Measurements from ENCODE around the gene IMPA2. TPM values are rescaled to one million over a fixed set of nuclear protein-coding genes. Genes with fewer than 3 reads are reported as not detected.
A peak's percentile ranks its signal among the peaks of the same experiment; 100 is the strongest.
"Not testable (repeated sequence)": the region's sequence is repeated elsewhere in the genome, so short reads cannot be mapped to it uniquely, and the experiment has no call there.

The IMPA2 gene
- polyA plus RNA-seq, 3 donors, result 25.3 to 271 (median 32.6) TPM

GRCh38 chr18:11957636-11958035, 23.7 kb upstream of the IMPA2 start:
- H3K27ac ChIP-seq (ENCODE audit: low read depth, low read length), result no peak overlapping the region
- 74 to 85% (median 80%) methylated on average over 2 of the region's 2 CpGs for WGBS, 3 donors

DNA sequence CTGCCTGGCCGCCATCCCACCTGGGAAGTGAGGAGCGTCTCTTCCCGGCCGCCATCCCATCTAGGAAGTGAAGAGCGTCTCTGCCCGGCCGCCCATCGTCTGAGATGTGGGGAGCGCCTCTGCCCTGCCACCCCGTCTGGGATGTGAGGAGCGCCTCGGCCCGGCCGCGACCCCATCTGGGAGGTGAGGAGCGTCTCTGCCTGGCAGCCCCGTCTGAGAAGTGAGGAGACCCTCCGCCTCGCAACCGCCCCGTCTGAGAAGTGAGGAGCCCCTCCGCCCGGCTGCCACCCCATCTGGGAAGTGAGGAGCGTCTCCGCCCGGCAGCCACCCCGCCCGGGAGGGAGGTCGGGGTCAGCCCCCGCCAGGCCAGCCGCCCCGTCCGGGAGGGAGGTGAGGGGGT, 21.7 kb upstream of the IMPA2 start:
- 92 to 96% (median 95%) methylated on average over 17 to 33 of the region's 33 CpGs for WGBS, 3 donors

DNA sequence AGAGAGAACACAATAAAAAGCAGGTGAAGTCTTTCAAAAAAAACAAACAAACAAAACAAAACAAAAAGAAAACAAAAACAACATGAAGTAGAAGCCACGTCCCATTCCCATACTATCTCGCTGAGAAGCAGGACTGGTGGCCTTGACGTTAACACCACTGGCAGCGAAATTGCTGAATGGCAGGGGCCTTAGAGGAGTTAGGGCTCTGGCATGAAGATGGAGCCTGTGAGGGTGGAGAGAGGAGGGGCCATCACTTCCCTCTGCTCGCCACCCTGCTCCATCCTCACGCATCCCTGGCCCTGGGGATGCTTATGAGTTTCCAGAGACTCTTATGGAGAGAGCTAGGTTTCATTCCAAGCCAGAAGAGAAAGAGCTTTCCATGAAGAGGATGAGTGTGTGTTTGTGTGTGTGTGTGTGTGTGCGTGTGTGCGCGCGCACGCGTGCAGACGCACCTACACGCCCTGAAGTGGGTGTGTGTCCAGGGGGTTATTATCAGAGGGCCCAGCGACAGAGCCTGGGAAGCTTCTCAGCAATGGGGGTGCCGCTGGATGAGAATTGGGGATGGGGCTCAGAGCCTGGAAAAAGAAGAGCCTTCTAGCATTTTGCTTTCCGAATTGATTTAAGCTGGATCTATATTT, 20.4 kb upstream of the IMPA2 start:
- WGBS, 3 donors, result 82 to 88% (median 88%) methylated on average over 17 of the region's 17 CpGs

More for the DNA sequence above, 21.7 kb upstream of the IMPA2 start:
- not testable (repeated sequence) for H3K27ac ChIP-seq (ENCODE audit: low read depth, low read length)

GRCh38 chr18:11962597-11962996, 18.7 kb upstream of the IMPA2 start:
- 7 to 37% (median 36%) methylated on average over 1 of the region's 1 CpG for whole genome bisulfite sequencing, 3 donors
- H3K27ac ChIP-seq (ENCODE audit: low read depth, low read length), result no peak overlapping the region

More for the DNA sequence above, 20.4 kb upstream of the IMPA2 start:
- H3K27ac ChIP-seq (ENCODE audit: low read depth, low read length), result no peak overlapping the region

GRCh38 chr18:11963991-11964484, 17.3 kb upstream of the IMPA2 start:
- WGBS, 3 donors, result 67 to 78% (median 77%) methylated on average over 3 of the region's 3 CpGs
- H3K27ac ChIP-seq (ENCODE audit: low read depth, low read length), result no peak overlapping the region

- WGBS, 3 donors, result 88 to 89% (median 88%) methylated on average over 9 of the region's 9 CpGs
- H3K27ac ChIP-seq (ENCODE audit: low read depth, low read length), result no peak overlapping the region
These were observed 11.1 kb upstream of the IMPA2 start for GRCh38 chr18:11969904-11970835.

- 92 to 96% (median 96%) methylated on average over 8 of the region's 8 CpGs for WGBS, 3 donors
- H3K27ac ChIP-seq (ENCODE audit: low read depth, low read length), result not testable (repeated sequence)
These were observed 10.5 kb upstream of the IMPA2 start for GRCh38 chr18:11970836-11971226.

GRCh38 chr18:11972371-11973174, 8.7 kb upstream of the IMPA2 start:
- 71 to 89% (median 71%) methylated on average over 35 of the region's 35 CpGs for WGBS, 3 donors
- H3K27ac ChIP-seq (ENCODE audit: low read depth, low read length), result no peak overlapping the region

- WGBS, 3 donors, result 52 to 80% (median 64%) methylated on average over 5 of the region's 5 CpGs
- H3K27ac ChIP-seq (ENCODE audit: low read depth, low read length), result no peak overlapping the region
These were observed 6.5 kb upstream of the IMPA2 start for GRCh38 chr18:11974741-11975325.

- no peak overlapping the region for H3K27ac ChIP-seq (ENCODE audit: low read depth, low read length)
- 87 to 96% (median 89%) methylated on average over 2 of the region's 2 CpGs for WGBS, 3 donors
These were observed 5.6 kb upstream of the IMPA2 start for GRCh38 chr18:11975723-11976122.

DNA sequence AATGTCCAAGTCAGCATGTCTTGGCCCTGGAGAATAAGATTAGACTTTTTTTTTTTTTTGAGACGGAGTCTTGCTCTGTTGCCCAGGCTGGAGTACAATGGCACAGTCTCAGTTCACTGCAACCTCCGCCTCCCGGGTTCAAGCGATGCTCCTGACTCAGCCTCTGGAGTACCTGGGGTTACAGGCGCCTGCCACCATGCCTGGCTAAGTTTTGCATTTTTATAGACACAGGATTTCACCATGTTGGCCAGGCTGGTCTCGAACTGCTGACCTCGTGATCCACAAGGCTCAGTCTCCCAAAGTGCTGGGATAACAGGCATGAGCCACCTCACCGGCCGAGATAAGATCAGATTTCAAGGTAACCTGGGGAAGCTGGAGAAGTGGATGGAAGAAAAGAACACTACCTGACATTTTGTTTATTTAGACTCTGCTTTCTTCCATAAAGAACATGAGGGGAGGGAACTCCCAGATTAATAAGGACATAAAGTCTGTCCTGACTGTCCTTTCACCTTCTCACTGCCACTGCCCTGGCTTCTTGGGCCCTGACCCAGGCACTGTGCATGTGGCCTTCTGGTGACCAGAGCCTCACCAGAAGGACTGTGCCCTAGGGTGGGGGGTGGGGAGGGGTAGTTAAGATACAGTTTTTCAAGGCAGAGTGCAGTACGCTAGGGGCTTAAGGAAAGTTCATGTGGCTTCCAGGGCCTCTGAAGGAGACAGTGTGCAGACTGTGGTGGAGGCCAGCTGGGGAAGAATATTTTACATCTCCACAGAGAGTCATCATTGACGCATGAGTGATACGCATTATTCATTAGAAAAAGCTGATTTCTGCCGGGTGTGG, 4.8 kb upstream of the IMPA2 start:
- H3K27ac ChIP-seq (ENCODE audit: low read depth, low read length), result no peak overlapping the region

GRCh38 chr18:11977153-11977466, 4.2 kb upstream of the IMPA2 start:
- WGBS, 3 donors, result 73 to 84% (median 74%) methylated on average over 3 of the region's 3 CpGs
- no peak overlapping the region for H3K27ac ChIP-seq (ENCODE audit: low read depth, low read length)

More for the DNA sequence above, 4.8 kb upstream of the IMPA2 start:
- 82 to 88% (median 88%) methylated on average over 13 of the region's 13 CpGs for WGBS, 3 donors

GRCh38 chr18:11978956-11979355, 2.4 kb upstream of the IMPA2 start:
- WGBS, 3 donors, result 72 to 91% (median 85%) methylated on average over 4 of the region's 4 CpGs
- no peak overlapping the region for H3K27ac ChIP-seq (ENCODE audit: low read depth, low read length)

DNA sequence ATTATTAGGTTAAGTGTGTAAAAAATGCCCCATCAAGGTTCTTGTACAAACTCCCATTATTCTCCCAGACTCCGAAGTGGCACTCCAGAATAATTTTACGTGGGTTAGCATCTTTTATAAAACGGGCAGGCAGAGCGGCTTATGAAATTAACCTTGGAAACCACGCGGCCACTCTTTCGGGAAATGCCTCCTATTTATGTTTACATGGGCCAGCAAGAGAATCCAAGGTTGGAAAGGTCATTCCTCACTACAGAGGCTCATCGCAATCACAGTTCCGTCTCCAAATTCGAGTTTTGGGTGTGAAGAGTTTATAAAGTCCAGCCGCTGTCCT, 1.2 kb upstream of the IMPA2 start:
- 2 to 6% (median 4%) methylated on average over 11 of the region's 11 CpGs for WGBS, 3 donors
- no peak overlapping the region for H3K27ac ChIP-seq (ENCODE audit: low read depth, low read length)

- WGBS, 3 donors, result 0 to 1% (median 0%) methylated on average over 72 to 76 of the region's 76 CpGs
- peak overlapping the region; percentile 31 for H3K27ac ChIP-seq (ENCODE audit: low read depth, low read length)
These were observed 664 bp upstream of the IMPA2 start for GRCh38 chr18:11980494-11981191.

GRCh38 chr18:11981543-11982366, 448 bp downstream of the IMPA2 start:
- WGBS, 3 donors, result 0 to 1% (median 1%) methylated on average over 59 to 71 of the region's 71 CpGs
- H3K27ac ChIP-seq (ENCODE audit: low read depth, low read length), result peak overlapping the region; percentile 16

Measured in adipose tissue (tissue), 3 donors.